A673 (cell line): ENCODE data around the gene EFCAB6. TPM values are rescaled to one million over a fixed set of nuclear protein-coding genes. Genes with fewer than 3 reads are reported as not detected.

Source experiments
- BruUV-seq: library from RNA; stranded (reverse); fragments of 400-500 nt; replicated peaks from 2 replicates; lab custom pipeline; 2021; lab: Mats Ljungman, UMichigan
- CTCF ChIA-PET: fragments of 300-600 bp; sonication (Branson Sonifier 250); formaldehyde crosslinking; loops from one replicate; lab custom pipeline; 2022; ENCODE audit warnings: antibody characterized with exemption; lab: Charles Lee
- POLR2A ChIA-PET: fragments of 300-600 bp; sonication (Branson Sonifier 250); formaldehyde crosslinking; loops from one replicate; lab custom pipeline; 2022; ENCODE audit warnings: antibody characterized with exemption; ENCODE audit not compliant: low non-redundant PET; lab: Charles Lee
- DNase-seq: peaks from one replicate; pipeline ENCODE4 v3.0.0-alpha.2; 2015; ENCODE audit warnings: low spot score
- H3K27ac ChIP-seq: fragments of 200-600 bp; sonication (generic); 2 replicates; pipeline ENCODE4 v1.5.1; 2016; ENCODE audit warnings: mixed run types, low read depth, mild to moderate bottlenecking, mixed read lengths, antibody characterized with exemption, low read length; ENCODE audit not compliant: poor library complexity, severe bottlenecking
- H3K27me3 ChIP-seq: fragments of 200-600 bp; sonication (generic); replicated peaks from 2 replicates; pipeline ENCODE4 v1.6.1; 2017; ENCODE audit warnings: mixed run types, low read depth, mild to moderate bottlenecking, mixed read lengths, antibody characterized with exemption, low read length; ENCODE audit not compliant: insufficient read depth, poor library complexity
- H3K36me3 ChIP-seq: fragments of 200-600 bp; sonication (generic); 2 replicates; pipeline ENCODE4 v1.6.1; 2016; ENCODE audit warnings: mixed run types, mild to moderate bottlenecking, mixed read lengths, antibody characterized with exemption, low read length; ENCODE audit not compliant: insufficient read depth, poor library complexity, severe bottlenecking
- H3K4me1 ChIP-seq: fragments of 200-600 bp; sonication (generic); 2 replicates; pipeline ENCODE4 v1.6.1; 2017; ENCODE audit warnings: mixed run types, mild to moderate bottlenecking, mixed read lengths, antibody characterized with exemption, low read length; ENCODE audit not compliant: insufficient read depth, poor library complexity, severe bottlenecking
- H3K4me3 ChIP-seq: fragments of 200-600 bp; sonication (generic); 2 replicates; pipeline ENCODE4 v1.5.1; 2016; ENCODE audit warnings: low read depth, mixed run types, mild to moderate bottlenecking, mixed read lengths, low read length; ENCODE audit not compliant: poor library complexity, severe bottlenecking
- H3K9me3 ChIP-seq: fragments of 200-600 bp; sonication (generic); 2 replicates; pipeline ENCODE4 v1.6.1; 2016; ENCODE audit warnings: mixed run types, low read depth, mild to moderate bottlenecking, mixed read lengths, antibody characterized with exemption, low read length; ENCODE audit not compliant: poor library complexity, severe bottlenecking
- CTCF ChIP-seq: fragments of 300-800, 200-600 bp; sonication (generic); conservative IDR thresholded peaks from 2 replicates; pipeline ENCODE4 v1.5.1; 2017; ENCODE audit warnings: low read depth, mild to moderate bottlenecking, antibody characterized with exemption, low read length, moderate library complexity, mixed read lengths
- EZH2 ChIP-seq: fragments of 200-600 bp; sonication (generic); IDR thresholded peaks from 2 replicates; pipeline ENCODE4 v1.6.1; 2017; ENCODE audit warnings: borderline replicate concordance, low read depth, mild to moderate bottlenecking, mixed read lengths, antibody characterized with exemption, low read length; ENCODE audit not compliant: poor library complexity, severe bottlenecking
- intact Hi-C: fragments of 100-400 bp; cut with micrococcal nuclease; formaldehyde crosslinking; loops from one replicate; pipeline ENCODE4 v1.10.0; 2022; ENCODE audit not compliant: unreplicated experiment
- total RNA-seq: library from RNA; stranded (reverse); gene quantifications from 2 replicates; pipeline ENCODE4 v1.2.3, GENCODE V29; 2021

EFCAB6 gene
- total RNA-seq, 1 experiment from 2014 or later, result 0.41 TPM

GRCh38 chr22:43734370-43735150 lies 77.5 kb downstream of the EFCAB6 start:
- H3K4me1 ChIP-seq, result no peaks in the 10 kb centered on the region
- no peak overlapping the region for H3K4me3 ChIP-seq
- TF ChIP-seq EZH2 (no peak), CTCF (no peak)
- intact Hi-C loops, result no loop called here
- no peak for DNase-seq
- BruUV-seq, result no TSS peak
- no peak overlapping the region for H3K27ac ChIP-seq
- H3K9me3 ChIP-seq, result no peaks in the 10 kb centered on the region
- H3K27me3 ChIP-seq, result peaks cover 41% of the 10 kb centered on the region
- ChIA-PET POLR2A (no interaction called here), CTCF (no interaction called here)
- H3K36me3 ChIP-seq, result no peaks in the 10 kb centered on the region

GRCh38 chr22:43733138-43733537 lies 79.0 kb downstream of the EFCAB6 start:
- Histone ChIP-seq H3K27ac (no peak overlapping the region), H3K4me3 (no peak overlapping the region), H3K27me3 (peaks cover 41% of the 10 kb centered on the region), H3K36me3 (no peaks in the 10 kb centered on the region), H3K9me3 (no peaks in the 10 kb centered on the region), H3K4me1 (no peaks in the 10 kb centered on the region)
- ChIA-PET POLR2A (no interaction called here), CTCF (no interaction called here)
- intact Hi-C loops, result no loop called here
- BruUV-seq, result no TSS peak
- TF ChIP-seq CTCF (no peak), EZH2 (no peak)
- DNase-seq, result no peak

GRCh38 chr22:43731988-43732387 lies 80.1 kb downstream of the EFCAB6 start:
- intact Hi-C loops, result no loop called here
- Histone ChIP-seq H3K4me3 (no peak overlapping the region), H3K36me3 (no peaks in the 10 kb centered on the region), H3K4me1 (no peaks in the 10 kb centered on the region), H3K27ac (no peak overlapping the region), H3K27me3 (peaks cover 41% of the 10 kb centered on the region), H3K9me3 (no peaks in the 10 kb centered on the region)
- DNase-seq, result peak; percentile 14
- no TSS peak for BruUV-seq
- ChIA-PET POLR2A (no interaction called here), CTCF (no interaction called here)
- TF ChIP-seq EZH2 (no peak), CTCF (no peak)
